ENCODE measurements around the gene MRPS33. TPM values are rescaled to one million over a fixed set of nuclear protein-coding genes. Genes with fewer than 3 reads are reported as not detected.
A peak's percentile ranks its signal among the peaks of the same experiment; 100 is the strongest.

The MRPS33 gene
- total and polyA plus RNA-seq, 2 of the 8 experiments (the other 6 are each of a cell fraction or from before 2014, with no cell fraction given), result 22.9 to 62.6 TPM

DNA sequence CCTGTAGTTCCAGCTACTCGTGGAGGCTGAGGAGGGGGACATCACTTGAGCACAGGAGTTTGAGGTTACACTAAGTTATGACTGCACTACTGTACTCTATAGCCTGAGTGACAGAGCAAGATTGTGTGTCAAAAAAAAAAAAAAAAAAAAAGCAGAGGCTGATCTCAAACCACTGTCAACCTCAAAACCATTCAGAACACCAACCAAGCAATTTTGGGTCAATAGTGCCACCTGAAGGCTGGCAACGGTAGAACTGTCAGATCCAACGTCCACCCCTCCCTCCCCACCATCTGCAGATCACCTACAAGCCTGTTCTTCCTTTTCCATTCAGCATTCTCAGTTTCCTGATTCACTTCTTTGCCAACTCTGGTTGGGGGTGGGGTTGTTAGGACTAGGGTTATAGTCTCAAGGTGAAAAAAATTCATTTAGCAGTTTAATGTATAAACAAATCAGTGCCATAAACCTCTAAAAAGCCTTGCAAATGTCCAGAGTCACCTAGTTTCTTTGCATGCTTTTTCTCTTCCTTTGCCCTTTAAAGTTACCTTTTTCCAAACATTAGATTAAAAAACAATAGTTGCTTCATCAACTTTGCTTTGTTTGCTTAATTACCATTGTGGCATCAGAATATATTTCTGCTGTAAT is 2.6 kb downstream of the MRPS33 start (continued):
- TF ChIP-seq CTCF (IDR thresholded peaks at IDR 0.05; ENCODE audit: control extremely low read depth in 1 of 3, insufficient read depth in 1 of 3, low read depth in 1 of 3, low read length in 3 of 3) (peak; percentile 73 to 82 (median 74)), SP4 (IDR thresholded peaks at IDR 0.05; ENCODE audit: low read length) (no peak), USF2 (IDR thresholded peaks at IDR 0.05; ENCODE audit: low read length) (no peak), RXRA (IDR thresholded peaks at IDR 0.05; ENCODE audit: insufficient read depth, low read depth, low read length) (no peak), NRF1 (IDR thresholded peaks at IDR 0.05; ENCODE audit: low read depth, low read length) (no peak), SRF (IDR thresholded peaks at IDR 0.05; ENCODE audit: low read depth, low read length) (no peak), KDM1A (IDR thresholded peaks at IDR 0.05; ENCODE audit: borderline replicate concordance, low read length) (no peak)
- TF ChIP-seq, protein P1, sequence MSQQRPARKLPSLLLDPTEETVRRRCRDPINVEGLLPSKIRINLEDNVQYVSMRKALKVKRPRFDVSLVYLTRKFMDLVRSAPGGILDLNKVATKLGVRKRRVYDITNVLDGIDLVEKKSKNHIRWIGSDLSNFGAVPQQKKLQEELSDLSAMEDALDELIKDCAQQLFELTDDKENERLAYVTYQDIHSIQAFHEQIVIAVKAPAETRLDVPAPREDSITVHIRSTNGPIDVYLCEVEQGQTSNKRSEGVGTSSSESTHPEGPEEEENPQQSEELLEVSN (IDR thresholded peaks at IDR 0.05), result no peak

Measured in H1 (cell line).